Thoracic aorta (tissue), 2 donors: ENCODE results near the gene SEMA3D. TPM values are rescaled to one million over a fixed set of nuclear protein-coding genes. Genes with fewer than 3 reads are reported as not detected.

Experiments
- ATAC-seq: fragments of 150-250 bp; one replicate; pipeline ENCODE4 v1.8.0; 2017; ENCODE audit warnings: low read depth; ENCODE audit not compliant: insufficient number of reproducible peaks, low FRiP score
- DNase-seq: peaks from one replicate; pipeline ENCODE4 v3.0.0-alpha.2; 2020; ENCODE audit warnings: low spot score
- H3K27ac ChIP-seq, 2 donors: fragments of 200-600 bp; sonication (generic); 1 replicate in 1 of 2; 2 replicates in 1 of 2; pipeline ENCODE4 v1.5.1; 2016; ENCODE audit warnings: mild to moderate bottlenecking in 2 of 2, moderate library complexity in 2 of 2
- H3K27me3 ChIP-seq: fragments of 200-600 bp; sonication (generic); replicated peaks from 2 replicates; pipeline ENCODE4 v1.6.0; 2016; ENCODE audit warnings: mild to moderate bottlenecking; ENCODE audit not compliant: insufficient read depth
- H3K36me3 ChIP-seq: fragments of 200-600 bp; sonication (generic); one replicate; pipeline ENCODE4 v1.5.1; 2016
- H3K4me1 ChIP-seq, 2 donors: fragments of 200-600 bp; sonication (generic); 1 replicate in 1 of 2; 2 replicates in 1 of 2; pipeline versions ENCODE4 v1.5.1 to v1.6.0; 2016; ENCODE audit warnings: low read depth in 2 of 2, mild to moderate bottlenecking in 1 of 2; ENCODE audit not compliant: control insufficient read depth in 1 of 2
- H3K4me3 ChIP-seq: fragments of 200-600 bp; sonication (generic); 2 replicates; pipeline ENCODE4 v1.5.1; 2016; ENCODE audit warnings: mild to moderate bottlenecking
- H3K9me3 ChIP-seq: fragments of 200-600 bp; sonication (generic); 2 replicates; pipeline ENCODE4 v1.5.1; 2016
- CTCF ChIP-seq: fragments of 200-600 bp; sonication (generic); IDR thresholded peaks from one replicate; pipeline ENCODE4 v1.5.1; 2019; ENCODE audit warnings: antibody characterized with exemption
- total RNA-seq, 2 donors: library from RNA; depleted of rRNA; stranded (reverse); fragments of >200 nt; gene quantifications; one replicate each; pipeline versions ENCODE4 v1.1.0 to v1.2.3, GENCODE V29; 2016

Gene SEMA3D
- total RNA-seq, 2 donors from 2014 or later = 18.5 to 22.8 TPM

GRCh38 chr7:84950836-84951235, 236.0 kb downstream of the SEMA3D start:
- no peak for DNase-seq
- ATAC-seq = no peak
- H3K27ac ChIP-seq = no peak overlapping the region
- no peaks in the 10 kb centered on the region for H3K27me3 ChIP-seq
- H3K9me3 ChIP-seq = no peaks in the 10 kb centered on the region
- H3K36me3 ChIP-seq = no peaks in the 10 kb centered on the region
- TF ChIP-seq CTCF = no peak
- H3K4me1 ChIP-seq = no peaks in the 10 kb centered on the region
- H3K4me3 ChIP-seq = no peak overlapping the region

- Histone ChIP-seq H3K27ac (no peak overlapping the region), H3K27me3 (no peaks in the 10 kb centered on the region), H3K36me3 (no peaks in the 10 kb centered on the region), H3K4me3 (no peak overlapping the region), H3K4me1 (no peaks in the 10 kb centered on the region), H3K9me3 (no peaks in the 10 kb centered on the region)
- ATAC-seq = no peak
- DNase-seq = no peak
- TF ChIP-seq CTCF = no peak
Observed at GRCh38 chr7:84949501-84949900, 237.4 kb downstream of the SEMA3D start.

GRCh38 chr7:84949067-84949466, 237.8 kb downstream of the SEMA3D start:
- no peaks in the 10 kb centered on the region for H3K27me3 ChIP-seq
- H3K4me1 ChIP-seq = no peaks in the 10 kb centered on the region
- H3K4me3 ChIP-seq = no peak overlapping the region
- H3K9me3 ChIP-seq = no peaks in the 10 kb centered on the region
- TF ChIP-seq CTCF = no peak
- H3K27ac ChIP-seq = no peak overlapping the region
- H3K36me3 ChIP-seq = no peaks in the 10 kb centered on the region
- ATAC-seq (no peak), DNase-seq (no peak)

- Histone ChIP-seq H3K4me3 (no peak overlapping the region), H3K9me3 (no peaks in the 10 kb centered on the region), H3K27me3 (no peaks in the 10 kb centered on the region), H3K36me3 (no peaks in the 10 kb centered on the region), H3K27ac (no peak overlapping the region), H3K4me1 (no peaks in the 10 kb centered on the region)
- no peak for ATAC-seq
- no peak for TF ChIP-seq CTCF
- no peak for DNase-seq
Observed at GRCh38 chr7:84948634-84949033, 238.2 kb downstream of the SEMA3D start.

- Histone ChIP-seq H3K27ac (no peak overlapping the region), H3K27me3 (no peaks in the 10 kb centered on the region), H3K4me1 (peaks cover 0 to 6% of the 10 kb centered on the region in 2 donors), H3K36me3 (no peaks in the 10 kb centered on the region), H3K4me3 (no peak overlapping the region), H3K9me3 (no peaks in the 10 kb centered on the region)
- no peak for TF ChIP-seq CTCF
- DNase-seq (no peak), ATAC-seq (no peak)
Observed at GRCh38 chr7:84946549-84946948, 240.3 kb downstream of the SEMA3D start.
